NCI-H748 treated with DMSO at 0.1 percent for 48 hours (cell line): ENCODE results near the gene HOXC10.

ENCODE experiments used
- DNase-seq: peaks from one replicate; lab custom pipeline; 2025; lab: John Stamatoyannopoulos, UW

HOXC10 gene

DNA sequence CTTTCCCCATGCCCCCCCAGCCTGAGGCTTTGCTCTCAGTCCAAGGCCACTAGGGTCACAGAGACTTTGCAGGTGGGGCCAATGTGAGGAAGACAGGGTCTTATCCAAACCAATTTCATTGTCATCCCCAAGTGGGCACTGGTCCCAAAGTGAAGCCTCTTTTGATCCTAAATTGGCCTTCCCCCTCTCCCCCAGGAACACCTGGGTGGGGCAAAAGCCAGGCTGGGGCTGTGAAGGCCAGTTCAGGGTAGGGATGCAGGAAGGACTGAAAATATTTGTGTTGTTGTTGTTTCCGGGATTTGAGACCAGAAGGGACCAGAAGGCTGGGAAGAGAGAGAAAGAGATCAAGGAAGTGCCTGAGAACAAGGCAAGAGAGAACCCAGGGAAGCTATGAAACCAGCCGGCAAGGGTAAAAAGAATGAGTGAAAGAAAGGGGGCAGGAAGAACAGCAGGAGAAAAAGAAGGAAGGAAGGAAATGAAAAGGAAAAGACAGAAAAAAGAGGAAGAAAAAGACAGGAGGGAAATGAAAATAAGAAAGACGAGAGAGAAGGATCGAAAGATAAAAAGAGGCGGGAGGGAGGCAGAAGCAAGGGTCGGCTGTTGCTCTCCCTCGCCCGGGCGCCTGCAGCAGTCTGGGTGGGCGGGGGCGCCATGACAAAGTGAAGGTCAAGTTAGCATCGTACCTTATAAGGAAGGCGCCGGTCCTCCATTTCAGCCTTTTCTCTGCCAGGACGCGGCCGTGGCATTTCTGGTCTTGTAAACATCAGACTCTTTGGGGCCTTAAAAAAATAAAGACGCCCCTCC lies 19.5 kb upstream of the HOXC10 start:
- no peak for DNase-seq

DNA sequence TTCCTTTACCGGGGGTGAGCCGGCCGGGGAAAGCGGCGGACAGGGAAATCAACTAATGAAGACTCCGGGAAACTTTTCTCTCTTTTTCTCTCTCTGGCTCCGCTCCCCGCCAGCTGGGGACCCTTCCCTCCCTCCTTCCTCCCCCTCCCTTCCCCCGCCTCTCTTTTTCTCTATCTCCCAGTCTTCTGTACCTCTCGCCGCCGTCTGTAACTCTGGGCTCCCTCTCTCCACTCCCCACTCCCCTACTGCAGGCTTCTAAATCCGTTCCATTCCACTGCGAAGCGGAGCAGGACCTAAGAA lies 18.9 kb upstream of the HOXC10 start:
- no peak for DNase-seq

DNA sequence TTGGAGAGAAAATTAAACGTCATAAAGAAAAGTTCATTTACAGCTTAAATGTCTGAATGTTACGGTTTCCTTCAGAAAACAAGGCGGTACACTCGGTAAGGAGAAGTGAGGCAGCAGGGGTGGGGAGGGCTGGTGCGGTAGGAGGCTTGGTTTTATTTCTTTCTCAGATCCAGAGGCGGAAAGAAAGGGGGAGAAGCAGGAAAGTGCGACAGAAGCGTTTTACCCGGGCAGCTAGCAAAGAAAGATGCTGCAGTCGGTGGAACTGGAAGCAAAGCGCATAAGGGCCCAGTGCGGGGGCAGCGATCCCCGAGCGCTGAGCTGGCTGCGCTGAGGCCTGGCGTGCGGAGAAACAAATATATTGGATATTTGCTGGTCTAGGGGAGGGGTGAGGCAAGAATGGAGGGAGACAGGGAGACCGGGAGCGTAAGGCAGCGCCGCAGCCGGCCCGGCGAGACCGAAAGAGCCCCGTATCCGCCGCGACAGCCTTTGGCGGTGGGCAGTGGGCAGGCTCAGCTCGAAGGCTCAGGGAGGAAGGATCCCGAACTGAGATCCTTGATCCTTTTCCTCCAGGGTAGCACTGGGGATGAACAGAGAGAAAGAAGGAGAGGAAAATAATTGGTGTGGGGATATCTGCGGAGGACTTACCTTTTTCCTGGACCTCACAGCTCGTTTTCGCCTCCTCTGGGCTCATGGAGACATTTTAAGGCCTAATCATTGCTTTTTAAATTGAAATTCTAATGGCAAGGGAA lies 18.4 kb upstream of the HOXC10 start:
- no peak for DNase-seq

DNA sequence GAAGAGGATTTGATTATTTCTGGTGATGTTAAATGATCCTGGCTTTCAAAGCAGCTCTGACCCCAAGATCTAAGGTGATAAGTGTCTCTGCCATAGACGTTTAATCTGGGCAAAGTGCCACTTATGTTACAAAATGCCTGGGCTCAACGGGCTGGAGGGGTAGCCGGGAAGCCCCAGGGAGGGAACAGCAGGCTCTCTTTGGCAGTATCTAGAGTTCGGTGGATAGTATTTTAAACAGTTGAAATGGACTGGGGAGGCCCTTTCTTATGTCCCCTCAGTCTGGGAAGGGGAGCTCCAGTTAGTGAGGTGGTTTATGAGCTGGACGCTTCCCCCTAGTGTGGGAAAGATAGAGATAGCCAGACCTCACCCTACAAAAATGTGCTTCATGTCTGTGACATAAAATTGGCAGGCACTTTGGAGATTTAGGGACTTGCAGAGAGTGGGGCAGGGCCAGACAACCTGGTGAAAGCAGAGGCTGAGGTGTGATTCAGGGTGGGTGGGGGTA lies 17.5 kb upstream of the HOXC10 start:
- no peak for DNase-seq

DNA sequence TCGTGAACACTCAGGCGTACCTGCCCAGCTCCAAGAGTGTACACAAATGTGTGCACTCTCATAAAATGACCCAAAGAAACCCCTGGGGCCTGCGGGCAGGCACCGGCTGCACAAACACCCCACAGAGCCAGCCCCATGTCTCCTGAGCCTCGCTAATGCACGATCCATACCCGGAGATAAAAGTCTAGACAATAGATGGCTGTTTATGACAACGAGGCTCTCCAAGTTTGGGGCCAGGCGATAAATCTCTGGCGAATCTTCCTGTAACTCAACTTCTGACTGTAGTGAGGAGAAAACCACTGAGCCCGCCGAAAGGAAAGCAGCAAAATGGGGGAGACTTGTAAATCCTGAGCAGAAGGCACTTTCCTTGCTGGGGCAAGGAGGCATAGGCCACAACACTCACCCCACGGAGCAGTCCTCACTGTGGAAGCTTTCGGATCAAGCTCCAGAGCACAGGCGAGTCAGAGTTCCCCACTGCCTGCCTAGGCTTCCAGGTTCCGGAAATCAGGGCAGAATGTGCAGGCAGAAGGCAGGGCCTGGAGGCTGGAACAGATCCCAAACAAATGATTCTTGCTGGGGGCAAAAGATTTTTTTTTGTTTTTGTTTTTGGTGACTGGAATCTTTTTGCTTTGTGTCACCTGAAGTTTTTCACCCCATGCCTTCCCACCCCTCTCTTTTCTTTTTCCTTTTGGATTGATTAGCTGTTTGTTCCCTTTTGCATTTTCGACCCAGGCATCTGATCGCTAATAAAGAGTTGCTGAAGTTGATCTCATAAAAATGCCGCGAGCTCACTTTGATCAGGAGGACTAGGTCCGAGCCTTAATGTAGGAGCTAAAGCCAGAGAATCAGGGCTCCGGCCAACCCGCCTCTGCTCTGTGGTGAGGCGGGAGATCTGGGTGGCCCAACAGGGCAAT lies 16.5 kb upstream of the HOXC10 start:
- no peak for DNase-seq

DNA sequence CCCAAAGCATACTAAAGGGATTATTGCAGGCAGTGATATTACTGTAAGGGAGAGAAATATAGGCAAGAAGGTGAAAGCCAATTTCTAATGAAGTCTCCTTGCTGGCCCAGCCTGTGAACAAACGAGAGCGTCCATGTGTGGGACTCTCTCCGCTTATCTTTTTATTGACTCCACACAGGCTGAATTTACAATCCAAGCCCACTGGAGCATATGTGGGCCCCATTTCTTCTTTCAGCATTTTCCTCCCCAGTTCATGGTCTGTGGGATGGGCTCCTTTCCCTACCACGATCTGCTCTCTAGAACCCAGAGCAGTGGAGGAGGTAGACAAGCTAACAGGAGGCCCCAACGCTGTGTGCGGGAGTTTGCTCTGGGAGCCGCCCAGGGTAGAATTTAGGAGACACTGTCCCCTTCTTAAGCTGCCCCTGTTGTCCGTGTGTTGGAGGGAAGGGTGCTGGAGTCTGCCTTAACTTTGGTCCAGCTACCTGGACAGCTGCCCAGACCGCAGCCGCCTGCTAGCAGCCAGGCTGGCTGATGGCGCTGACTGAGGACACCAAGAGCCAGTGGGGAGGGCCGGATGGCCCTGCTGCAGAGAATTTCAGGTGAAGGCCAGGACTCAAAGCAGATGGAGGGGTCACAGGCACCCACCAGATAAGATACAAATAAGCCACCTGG lies 15.2 kb upstream of the HOXC10 start:
- no peak for DNase-seq

DNA sequence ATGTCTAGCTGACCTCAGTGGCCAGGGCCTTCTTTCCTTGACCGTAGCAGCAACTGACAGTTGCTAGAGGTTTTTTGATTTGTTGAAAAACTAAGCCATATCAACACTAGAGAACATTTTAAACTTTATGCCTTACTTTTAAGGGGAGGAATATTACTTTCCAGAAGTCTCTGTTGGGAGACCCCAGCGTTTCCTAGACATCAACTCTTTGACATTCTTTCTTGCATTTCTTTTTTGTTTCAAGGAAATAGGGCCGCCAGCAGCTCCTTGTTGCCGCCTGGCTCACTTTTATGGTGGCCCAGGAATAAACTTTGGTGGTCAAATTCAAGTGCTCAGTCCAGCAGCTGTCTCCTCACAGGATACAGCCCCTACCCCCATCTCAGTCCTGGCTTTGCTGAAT lies 14.5 kb upstream of the HOXC10 start:
- DNase-seq: no peak

DNA sequence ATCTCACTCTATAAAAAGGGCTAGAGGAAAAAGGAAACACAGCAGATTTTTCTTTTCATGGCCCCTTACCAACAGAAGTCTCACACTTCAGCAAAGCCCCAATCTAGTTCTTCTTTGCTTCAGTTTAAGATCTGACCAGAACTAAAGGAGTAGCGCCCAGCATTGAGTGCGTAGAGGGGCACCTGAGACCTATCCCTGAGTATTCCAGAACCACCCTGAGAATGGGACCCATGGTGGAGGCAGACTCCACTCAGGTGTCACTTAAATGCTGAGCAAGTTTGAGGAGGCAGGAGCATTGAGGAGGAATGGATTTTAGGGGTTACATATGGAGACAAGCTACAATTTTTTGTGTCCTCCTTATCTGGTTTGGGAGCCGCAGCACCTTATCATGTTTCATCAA lies 13.8 kb upstream of the HOXC10 start:
- no peak for DNase-seq

DNA sequence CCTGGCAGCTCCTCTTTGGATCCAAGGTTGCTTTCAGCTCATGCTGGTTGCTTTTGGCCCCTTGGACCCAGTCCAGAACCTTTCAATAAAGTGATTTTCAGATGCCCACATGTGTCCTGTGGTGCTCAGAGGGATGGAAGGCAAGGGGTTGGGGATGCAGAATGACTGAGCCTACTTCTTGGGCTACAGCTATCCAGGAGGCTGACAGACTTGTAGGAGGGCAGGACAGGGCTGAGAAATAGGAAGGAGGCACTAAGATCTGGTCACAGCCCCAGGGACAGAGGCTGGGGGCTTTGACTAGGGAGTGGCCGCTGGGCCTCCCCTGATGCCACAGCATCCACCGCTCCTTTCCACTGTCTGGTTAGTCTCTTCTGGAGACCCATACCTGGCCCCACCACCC lies 13.3 kb upstream of the HOXC10 start:
- DNase-seq: no peak

DNA sequence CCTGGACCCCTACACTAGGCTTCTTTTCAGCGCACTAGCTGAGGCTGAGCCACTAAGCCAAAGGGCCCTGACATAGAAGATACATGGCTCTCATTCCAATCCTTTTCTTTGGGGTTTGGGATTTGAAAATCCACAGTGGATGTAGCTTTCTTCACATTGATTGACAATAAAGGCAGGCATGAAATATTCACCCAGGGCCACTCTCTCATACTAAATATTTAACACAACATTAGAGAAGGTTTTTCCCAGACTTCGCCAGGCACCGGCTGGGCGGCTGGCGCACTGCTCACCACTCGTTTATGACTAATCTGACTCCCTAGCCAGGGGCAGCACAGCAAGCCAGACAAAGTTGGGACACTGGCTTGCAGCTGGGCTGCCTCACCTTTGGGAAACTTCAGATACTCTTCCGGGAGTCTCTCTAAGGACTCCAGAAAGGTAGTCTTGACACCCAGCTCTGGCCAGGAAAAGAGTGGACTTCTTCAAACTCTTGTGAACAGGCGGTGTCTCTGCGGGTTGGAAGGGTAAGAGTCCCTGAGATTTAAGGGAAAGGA lies 12.7 kb upstream of the HOXC10 start:
- no peak for DNase-seq

DNA sequence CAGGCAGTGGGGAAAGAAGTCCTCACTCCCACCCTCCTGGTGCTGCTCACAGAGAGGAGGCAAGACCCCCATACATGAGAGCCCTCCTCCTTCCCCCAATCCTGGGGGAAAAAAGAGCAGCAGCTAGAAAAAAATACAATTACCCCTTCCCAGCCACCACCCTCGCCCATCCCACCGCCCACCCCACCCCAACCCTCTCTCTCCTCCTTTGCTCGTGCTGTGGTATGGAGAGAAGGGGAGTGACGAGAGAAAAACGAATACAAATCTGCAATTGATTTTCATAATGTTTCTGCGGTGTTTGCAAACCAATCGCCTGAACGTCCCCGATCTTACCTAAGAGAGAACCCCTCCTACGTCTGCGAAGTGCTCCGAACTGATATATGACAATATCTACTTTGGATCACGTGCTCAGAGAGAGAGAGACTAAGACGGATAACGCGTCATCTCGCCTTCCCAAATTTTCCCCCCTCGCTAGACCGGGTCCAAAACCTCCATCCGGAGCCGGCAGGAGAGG lies 12.2 kb upstream of the HOXC10 start, which contains the start of gene HOXC11:
TSS of gene HOXC11 (plus strand) at position 405 of the 514 bp plus-strand sequence. CDS start 116 bp downstream, outside the sequence.
- DNase-seq: no peak

DNA sequence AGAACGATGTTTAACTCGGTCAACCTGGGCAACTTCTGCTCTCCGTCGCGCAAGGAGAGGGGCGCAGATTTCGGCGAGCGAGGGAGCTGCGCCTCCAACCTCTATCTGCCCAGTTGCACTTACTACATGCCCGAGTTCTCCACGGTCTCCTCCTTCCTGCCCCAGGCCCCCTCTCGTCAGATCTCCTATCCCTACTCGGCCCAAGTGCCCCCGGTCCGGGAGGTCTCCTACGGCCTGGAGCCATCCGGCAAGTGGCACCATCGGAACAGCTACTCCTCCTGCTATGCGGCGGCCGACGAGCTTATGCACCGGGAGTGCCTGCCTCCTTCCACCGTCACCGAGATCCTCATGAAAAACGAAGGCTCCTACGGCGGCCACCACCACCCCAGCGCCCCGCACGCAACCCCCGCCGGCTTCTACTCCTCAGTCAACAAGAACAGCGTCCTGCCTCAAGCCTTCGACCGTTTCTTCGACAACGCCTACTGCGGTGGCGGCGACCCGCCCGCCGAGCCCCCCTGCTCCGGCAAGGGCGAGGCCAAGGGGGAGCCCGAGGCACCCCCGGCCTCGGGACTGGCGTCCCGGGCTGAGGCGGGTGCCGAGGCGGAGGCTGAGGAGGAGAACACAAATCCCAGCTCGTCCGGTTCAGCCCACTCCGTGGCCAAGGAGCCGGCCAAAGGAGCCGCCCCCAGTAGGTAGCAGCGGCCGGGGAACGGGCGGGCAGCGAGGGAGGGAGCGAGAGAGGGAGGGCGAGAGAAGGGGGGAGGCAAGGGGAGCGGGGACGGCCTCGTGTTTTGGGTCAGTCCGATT lies 11.5 kb upstream of the HOXC10 start:
- peak; percentile 11 for DNase-seq

DNA sequence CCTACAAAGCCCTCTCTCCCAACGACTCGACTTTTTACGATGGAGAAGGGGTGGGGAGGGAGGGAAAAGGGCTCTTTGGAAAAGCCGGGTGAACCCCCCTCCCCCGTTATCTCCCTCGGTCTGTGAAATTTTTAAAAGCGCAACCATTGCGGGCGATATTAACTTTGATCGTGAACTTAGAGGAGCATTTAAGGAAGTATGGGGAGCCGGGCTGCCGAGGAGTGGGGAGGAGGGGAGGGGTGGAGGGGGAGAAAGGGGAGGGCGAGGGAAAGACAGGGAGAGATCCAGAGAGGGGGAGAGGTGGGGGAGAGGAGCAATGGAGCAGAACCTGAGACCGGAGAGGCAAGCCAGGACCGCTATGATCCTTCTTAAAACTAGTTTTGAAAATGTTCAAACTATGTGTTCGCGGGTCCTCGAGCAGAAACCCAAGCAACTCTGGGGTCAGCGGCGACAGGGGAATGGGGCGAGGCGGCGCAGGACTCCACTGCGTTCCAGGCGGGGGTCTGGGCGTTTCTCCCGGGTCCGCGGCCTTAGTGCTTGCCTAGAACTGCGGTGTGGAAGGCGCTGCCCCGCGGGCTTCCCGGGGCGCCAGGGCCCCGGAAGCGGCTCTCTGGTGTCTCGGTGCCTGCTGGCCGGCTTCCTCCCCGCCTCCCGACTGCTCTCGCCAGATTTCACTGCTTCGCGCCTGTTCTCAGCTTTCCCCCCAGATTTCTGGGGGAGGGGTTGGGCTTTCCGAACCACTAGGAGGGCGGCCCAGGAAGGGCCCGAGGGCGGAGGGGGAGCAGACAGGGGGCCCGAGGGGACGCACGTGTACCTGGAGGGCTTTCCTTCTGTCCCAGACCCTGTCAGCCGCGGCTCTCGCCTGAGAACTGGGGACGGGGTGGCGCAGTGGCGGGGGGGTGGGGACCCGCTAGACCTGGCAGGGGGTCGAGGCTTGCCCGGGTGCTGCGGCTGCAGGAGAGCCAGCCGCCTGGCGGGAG lies 10.6 kb upstream of the HOXC10 start, which contains the start of gene HOTAIR:
TSS of gene HOTAIR (minus strand) at position 871 of the 980 bp plus-strand sequence.
- DNase-seq: no peak

DNA sequence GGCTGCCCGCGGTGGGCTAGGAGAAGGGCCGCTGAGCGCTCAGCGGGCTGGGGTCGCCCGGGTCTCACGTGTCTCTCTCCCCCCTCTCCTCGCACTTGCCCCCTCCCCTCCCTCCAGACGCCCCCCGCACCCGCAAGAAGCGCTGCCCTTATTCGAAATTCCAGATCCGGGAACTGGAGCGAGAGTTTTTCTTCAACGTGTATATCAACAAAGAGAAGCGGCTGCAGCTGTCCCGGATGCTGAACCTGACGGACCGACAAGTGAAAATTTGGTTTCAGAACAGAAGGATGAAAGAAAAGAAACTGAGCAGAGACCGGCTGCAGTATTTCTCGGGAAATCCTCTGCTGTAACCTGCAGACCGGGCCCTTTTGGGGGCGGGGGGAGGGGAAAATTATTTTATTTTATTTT lies 9.9 kb upstream of the HOXC10 start:
- no peak for DNase-seq

DNA sequence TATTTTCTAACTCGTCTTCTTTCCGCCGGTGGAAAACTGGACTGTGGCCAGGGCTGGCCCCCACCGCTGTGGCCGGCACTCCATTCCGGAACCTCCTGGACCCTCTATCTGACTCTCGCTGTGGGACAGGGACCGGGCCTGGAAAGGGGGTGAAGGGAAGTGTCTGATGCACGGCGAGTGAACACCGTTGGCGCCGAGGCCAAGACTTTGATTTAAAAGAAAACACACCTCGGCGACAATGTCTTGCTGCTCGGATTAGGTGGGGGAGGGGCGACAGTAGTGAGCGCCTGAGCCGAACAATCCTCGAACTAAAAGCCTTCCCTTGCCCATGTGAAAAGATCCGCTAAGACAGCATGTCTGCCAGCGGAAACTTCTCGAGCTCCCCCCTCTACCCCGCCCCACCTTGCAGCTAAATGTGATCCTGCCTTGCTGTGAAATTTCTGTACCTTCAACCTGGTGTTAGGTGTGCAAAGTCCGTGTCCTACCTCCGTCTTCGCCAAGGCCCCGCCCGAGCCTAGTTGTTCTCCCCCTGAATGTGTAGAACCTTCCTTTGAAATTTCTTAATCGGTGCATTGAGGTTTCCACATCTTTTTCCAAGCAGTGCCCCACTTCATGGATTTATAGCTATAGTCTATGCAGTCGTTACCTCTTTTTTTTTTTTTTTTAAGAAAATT lies 9.3 kb upstream of the HOXC10 start:
- no peak for DNase-seq

DNA sequence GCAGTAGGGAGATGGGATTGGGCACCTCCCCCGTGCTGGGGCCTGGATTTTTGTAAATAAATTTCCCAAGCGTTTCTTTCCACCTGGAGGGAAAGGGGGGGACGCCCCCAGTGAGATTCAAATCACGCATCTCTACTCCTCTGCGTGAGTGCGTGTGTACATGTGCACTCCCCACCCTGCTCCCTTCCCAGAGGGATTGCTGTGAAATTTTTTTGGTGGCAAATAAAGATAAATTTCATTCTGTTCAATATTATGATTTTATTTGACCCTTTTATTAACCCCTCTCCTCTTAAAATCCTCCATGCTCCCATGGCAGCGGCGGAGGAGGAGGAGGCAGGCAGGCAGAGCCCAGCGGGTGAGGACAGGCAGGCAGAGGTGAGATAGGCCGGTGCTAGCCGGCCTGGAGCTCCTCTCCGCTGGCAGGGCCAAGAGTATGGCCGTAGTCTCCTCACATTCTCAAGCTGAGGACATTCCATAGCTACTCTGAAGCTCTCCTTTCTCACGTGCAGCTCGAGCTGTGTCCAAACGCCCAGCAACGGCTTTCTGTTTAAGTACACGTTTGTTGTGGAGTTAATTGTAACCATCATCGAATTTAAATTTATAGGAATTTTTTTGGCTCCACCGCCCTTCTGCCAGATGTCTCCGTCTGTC lies 8.6 kb upstream of the HOXC10 start:
- no peak for DNase-seq

DNA sequence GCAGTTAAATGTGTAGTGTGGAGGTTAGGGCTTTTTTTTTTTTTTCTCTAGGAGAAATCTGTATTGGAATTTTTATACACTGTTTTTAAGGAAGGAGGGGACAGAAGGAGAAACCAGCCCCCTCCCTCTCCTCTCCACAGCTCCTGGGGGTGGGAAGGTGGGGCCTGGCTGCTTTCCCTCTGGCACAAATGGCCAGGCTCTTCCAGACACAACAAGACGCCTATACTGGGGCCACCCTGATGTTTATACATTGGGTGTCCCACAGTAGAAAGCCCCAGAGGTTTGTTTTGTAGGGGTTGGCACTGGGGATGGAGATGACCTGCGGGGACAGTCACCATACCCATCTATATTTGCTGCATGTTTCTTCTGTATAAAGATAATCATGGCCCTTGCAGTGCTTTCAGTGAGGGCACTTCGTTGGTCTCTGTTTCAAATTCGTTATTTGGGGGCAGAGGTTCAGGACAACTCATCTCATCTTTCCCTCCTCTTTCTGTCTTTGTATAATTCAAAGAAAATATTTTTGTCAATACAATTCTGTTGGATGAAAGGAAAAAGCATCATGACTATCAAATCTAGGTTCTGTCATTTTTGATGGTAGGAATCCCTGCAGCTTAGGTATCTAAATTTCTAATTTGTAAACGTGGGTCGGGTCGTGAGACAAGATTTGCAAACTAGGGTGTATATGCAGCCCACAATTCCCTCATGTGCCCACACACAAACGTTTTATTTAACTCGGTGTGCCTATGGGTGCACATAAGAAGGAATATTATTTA lies 7.9 kb upstream of the HOXC10 start:
- no peak for DNase-seq
